Upper lobe of left lung (tissue), 4 donors: ENCODE measurements around the gene CABCOCO1.

Experiments
- EP300 ChIP-seq, 4 donors: sonication (generic); formaldehyde crosslinking; IDR thresholded peaks; one replicate each; pipeline ENCODE4 v1.5.1; 2017; ENCODE audit warnings: antibody characterized with exemption in 4 of 4, control low read depth in 2 of 4
- POLR2A ChIP-seq, 4 donors: fragments of 450-650 bp; IDR thresholded peaks; one replicate each; pipeline ENCODE4 v1.5.1; 2016 to 2017; ENCODE audit warnings: antibody characterized with exemption in 4 of 4, mild to moderate bottlenecking in 2 of 4
- POLR2AphosphoS5 ChIP-seq, 2 donors: sonication (generic); formaldehyde crosslinking; IDR thresholded peaks; one replicate each; pipeline ENCODE4 v1.5.1; 2017; ENCODE audit warnings: antibody characterized with exemption in 2 of 2
- TF ChIP-seq, protein P1 (sequence below), 6 experiments: fragments of 450-650 bp in 4 of 6; fragments of 200-600 bp in 2 of 6; sonication (generic) in 2 of 6; IDR thresholded peaks; one replicate each; pipeline ENCODE4 v1.5.1; 2016 to 2019; ENCODE audit warnings: antibody characterized with exemption in 6 of 6

- no peak for TF ChIP-seq POLR2A (IDR thresholded peaks at IDR 0.05)
- TF ChIP-seq POLR2AphosphoS5 (IDR thresholded peaks at IDR 0.05): no peak
- TF ChIP-seq EP300 (IDR thresholded peaks at IDR 0.05): no peak
- TF ChIP-seq, protein P1, sequence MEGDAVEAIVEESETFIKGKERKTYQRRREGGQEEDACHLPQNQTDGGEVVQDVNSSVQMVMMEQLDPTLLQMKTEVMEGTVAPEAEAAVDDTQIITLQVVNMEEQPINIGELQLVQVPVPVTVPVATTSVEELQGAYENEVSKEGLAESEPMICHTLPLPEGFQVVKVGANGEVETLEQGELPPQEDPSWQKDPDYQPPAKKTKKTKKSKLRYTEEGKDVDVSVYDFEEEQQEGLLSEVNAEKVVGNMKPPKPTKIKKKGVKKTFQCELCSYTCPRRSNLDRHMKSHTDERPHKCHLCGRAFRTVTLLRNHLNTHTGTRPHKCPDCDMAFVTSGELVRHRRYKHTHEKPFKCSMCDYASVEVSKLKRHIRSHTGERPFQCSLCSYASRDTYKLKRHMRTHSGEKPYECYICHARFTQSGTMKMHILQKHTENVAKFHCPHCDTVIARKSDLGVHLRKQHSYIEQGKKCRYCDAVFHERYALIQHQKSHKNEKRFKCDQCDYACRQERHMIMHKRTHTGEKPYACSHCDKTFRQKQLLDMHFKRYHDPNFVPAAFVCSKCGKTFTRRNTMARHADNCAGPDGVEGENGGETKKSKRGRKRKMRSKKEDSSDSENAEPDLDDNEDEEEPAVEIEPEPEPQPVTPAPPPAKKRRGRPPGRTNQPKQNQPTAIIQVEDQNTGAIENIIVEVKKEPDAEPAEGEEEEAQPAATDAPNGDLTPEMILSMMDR (IDR thresholded peaks at IDR 0.05): no peak
These were observed 57.2 kb downstream of the CABCOCO1 start for GRCh38 chr10:61719906-61720305.
